ENCODE results near the gene PML.

GRCh38 chr15:74045184-74045583 is 50.7 kb downstream of the PML start:
- TF ChIP-seq CTCF (IDR thresholded peaks at IDR 0.05): no peak
- TF ChIP-seq POLR2AphosphoS5 (IDR thresholded peaks at IDR 0.05): no peak

All from stomach (tissue), 4 donors.